Subcutaneous adipose tissue (tissue), 4 donors: ENCODE results near the gene USH2A. TPM values are rescaled to one million over a fixed set of nuclear protein-coding genes. Genes with fewer than 3 reads are reported as not detected.

Source experiments
- CTCF ChIP-seq: fragments of 450-650 bp; IDR thresholded peaks from one replicate; pipeline ENCODE4 v1.5.1; 2016; ENCODE audit warnings: low read depth, mild to moderate bottlenecking, control low read depth, antibody characterized with exemption, moderate library complexity
- total RNA-seq, 4 donors: library from RNA; depleted of rRNA; stranded (reverse); fragments of >200 nt; gene quantifications; one replicate each; pipeline ENCODE4 v1.1.0, GENCODE V29; 2016

The USH2A gene
- total RNA-seq, 4 donors from 2014 or later = under 0.01 TPM; not detected in 3

GRCh38 chr1:216457356-216457755, 34.1 kb upstream of the USH2A start:
- TF ChIP-seq CTCF = no peak

- TF ChIP-seq CTCF = no peak
Measured at GRCh38 chr1:216456682-216457081, 33.4 kb upstream of the USH2A start.

GRCh38 chr1:216453777-216454176, 30.5 kb upstream of the USH2A start:
- TF ChIP-seq CTCF = no peak

- no peak for TF ChIP-seq CTCF
Measured at GRCh38 chr1:216450227-216450626, 27.0 kb upstream of the USH2A start.

- TF ChIP-seq CTCF = no peak
Measured at GRCh38 chr1:216448011-216448510, 24.8 kb upstream of the USH2A start.

- no peak for TF ChIP-seq CTCF
Measured at GRCh38 chr1:216437603-216438002, 14.4 kb upstream of the USH2A start.

- TF ChIP-seq CTCF = no peak
Measured at GRCh38 chr1:216434232-216434631, 11.0 kb upstream of the USH2A start.

- TF ChIP-seq CTCF = no peak
Measured at GRCh38 chr1:216433175-216433574, 9.9 kb upstream of the USH2A start.
